DMS114 treated with DMSO at 0.1 percent for 48 hours (cell line): ENCODE data around the gene CAMK2B.

ENCODE experiments used
- DNase-seq: peaks from one replicate; lab custom pipeline; 2025; ENCODE audit not compliant: unreplicated experiment; lab: John Stamatoyannopoulos, UW

Gene CAMK2B

DNA sequence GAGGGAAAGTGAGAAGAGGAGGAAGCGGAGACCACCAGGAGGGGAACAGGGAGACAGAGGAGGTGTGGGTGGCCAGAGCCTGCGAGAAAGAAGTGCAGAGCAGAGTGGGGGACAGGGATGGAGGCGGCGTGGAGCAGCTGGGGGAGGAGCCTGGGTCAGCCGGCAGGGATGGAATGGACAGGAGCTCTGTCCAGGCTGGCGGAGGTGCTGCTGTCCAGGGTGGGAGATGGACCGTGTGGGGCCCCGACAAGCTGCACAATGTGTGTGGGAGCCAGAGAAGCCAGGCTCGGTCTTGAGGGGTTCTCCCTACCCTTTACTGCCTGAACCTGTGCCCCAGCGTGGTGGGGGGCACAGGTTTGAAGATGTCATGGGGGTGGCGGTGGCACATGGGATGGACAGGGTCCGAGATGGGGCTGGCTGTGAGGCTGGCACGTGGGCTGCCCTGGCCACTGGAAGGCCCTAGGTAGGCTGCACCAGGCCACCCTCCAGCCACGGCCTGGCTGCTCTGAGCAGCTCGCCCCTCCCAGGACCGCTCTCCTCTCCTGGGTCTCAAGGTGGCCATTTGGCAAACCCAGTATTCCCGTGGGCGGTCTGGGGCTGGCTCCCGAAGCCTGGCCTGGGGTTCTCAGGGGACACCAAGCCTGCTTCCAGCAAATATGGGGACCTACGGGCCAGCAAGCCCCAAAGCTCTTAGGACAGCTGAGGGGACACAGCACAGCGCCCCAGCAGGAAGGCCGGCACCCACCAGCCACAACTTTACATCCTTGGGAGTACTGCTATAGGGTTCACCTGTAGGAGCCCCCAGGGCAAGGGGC lies 92.3 kb downstream of the CAMK2B start:
- no peak for DNase-seq

DNA sequence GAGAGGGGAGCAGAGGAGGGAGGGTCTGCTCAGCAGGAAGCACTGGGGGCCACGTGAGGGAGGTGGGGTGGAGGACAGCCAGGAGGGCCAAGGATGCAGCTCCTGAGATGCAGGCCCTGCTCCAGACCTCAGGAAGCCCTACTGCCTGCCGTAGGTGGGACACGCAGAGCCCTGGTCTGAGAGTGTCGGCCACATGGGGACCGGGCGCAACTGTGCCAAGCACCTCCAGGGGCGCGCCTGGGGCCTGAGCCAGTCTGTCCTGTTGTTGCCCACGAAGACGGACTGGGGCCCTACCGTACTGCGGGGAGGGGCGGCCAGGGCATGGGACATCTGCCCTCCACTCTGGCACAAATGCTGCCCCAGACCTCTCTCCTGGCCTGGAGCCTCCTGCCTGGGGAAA lies 93.0 kb downstream of the CAMK2B start:
- DNase-seq = no peak

DNA sequence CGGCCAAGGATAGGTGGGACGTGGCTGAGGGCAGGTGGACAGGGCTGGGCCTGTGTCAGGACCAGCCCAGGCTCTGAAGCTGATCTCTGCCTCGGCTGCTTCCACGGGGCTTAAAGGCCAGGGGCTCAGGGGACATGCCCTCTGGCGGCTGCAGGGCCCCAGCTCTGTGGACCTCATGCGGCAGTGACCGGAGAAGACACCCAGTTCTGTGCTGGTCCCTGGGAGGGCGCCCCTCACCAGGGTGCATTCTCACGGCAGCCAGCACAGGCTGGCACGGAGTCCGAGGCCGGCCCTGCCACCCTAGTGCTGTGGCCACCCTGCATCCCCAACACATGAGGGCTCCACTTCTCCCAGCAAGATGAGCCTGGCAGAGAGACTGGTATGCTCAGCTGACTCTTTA lies 94.3 kb downstream of the CAMK2B start:
- DNase-seq = no peak

DNA sequence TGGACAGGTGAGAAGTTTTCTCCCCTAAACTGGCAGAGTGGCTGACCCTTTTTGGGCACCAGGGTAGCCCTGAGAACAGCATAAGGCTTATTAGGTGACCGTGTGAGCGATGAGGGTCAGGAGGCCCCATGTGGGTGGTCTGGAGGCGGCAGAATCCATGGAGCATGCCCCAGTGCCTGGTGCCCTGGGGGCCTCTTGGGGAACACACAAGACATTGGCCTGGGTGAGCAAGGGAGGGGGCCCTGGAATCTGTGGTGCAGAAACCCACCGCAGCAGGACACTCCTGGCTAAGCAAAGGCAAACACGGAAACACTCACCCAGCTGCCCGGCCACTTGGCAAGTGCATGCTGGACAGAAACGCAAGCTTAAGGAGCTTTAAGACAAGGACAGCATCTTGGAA lies 95.1 kb downstream of the CAMK2B start:
- no peak for DNase-seq

DNA sequence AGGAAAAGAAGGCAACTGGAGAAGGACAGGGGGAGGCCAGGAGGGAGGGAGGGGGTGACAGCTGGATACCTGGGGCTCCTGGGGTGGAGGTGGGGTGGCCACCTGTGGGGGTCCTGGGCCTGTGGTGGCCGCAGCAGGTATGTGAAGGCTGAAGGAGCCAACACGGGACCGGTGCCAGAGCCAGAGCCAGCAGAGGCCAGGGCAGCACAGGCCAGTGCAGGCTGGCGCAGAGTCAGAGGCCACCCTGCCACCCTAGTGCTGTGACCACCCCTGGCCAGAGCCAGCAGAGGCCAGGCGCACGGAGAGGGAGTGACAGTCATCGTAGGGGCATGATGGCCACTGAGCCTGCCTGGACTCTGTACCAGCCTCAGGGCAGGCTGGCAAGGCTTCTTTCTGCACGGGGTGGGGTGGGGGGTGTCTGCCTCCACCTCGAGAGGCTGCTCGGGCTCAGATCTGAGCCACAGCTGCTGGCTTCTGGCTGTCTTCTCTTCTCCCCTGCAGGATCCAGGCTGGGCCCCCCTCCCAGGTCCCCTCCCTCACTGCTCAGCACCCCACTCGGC lies 95.8 kb downstream of the CAMK2B start:
- DNase-seq = no peak

DNA sequence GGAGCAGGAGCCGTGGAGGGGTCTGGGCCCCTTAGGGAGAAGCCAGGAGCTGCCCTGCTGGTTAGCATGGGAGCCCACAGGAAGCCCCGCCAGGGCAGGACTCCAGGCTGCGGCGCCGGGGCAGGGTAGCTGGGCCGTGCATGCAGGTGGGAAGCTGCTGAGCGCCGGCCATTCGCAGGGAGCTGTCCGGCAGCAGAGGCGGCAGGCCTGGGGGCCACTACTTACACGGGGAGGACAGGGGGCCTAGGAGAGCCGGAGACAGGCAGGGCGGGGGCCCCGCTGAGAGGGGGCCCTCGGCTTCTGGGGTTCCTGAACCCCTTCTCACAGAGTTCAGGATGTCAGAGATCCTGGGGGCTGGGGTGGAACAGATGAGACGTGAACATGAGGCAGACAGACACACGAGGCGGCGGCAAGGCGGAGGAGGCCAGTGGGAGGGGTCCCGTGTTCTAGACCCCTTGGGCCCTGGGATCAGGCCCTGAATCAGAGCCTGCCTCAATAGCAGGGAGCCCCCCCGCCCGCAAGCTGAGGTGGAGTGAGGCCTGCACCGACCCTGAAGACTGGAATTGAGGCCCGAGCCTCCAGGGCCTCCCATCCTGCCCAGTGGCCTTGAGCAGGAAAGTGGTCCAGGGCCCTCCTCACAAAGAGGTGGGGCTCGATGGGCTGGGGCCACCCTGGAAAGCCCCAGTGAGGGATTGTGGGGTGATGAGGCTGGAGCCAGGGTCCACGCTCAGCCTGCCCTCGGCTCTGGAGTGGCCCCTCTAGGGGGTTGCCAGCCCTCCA lies 96.6 kb downstream of the CAMK2B start:
- DNase-seq = no peak

DNA sequence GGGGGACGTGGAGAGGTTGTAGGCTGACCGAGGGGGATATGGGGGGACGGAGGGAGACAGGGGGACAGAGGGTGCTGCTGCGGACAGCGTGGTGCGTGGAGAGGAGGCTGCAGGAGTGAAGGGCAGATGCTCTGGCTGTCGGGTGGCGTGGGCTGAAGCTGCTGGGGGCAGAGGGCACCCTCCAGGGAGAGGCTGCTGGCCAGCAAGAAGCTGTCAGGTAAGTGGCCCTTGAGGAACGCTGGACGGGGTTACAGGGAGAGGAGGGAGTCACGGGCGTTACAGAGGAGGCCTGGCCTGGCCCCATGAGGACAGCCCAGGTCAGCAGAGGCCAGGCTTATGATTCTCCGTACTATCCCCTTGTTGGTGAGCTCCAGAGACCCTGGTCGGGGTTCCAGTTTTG lies 97.5 kb downstream of the CAMK2B start:
- no peak for DNase-seq

DNA sequence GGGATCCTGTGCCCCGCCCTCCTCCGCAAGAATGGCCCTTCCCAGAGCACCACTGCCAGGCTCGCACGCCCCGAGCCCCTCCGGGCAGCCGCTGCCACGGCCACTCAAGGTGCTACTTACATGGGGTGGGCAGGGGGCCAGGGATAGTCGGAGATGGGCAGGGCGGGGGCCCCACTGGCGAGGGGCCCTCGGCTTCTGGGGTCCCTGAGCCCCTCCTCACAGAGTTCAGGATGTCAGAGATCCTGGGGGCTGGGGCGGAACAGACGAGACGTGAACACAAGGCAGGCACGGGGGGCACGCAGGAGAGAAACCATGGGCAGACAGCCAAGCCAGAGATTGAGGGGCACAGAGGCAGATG lies 99.0 kb downstream of the CAMK2B start:
- no peak for DNase-seq

DNA sequence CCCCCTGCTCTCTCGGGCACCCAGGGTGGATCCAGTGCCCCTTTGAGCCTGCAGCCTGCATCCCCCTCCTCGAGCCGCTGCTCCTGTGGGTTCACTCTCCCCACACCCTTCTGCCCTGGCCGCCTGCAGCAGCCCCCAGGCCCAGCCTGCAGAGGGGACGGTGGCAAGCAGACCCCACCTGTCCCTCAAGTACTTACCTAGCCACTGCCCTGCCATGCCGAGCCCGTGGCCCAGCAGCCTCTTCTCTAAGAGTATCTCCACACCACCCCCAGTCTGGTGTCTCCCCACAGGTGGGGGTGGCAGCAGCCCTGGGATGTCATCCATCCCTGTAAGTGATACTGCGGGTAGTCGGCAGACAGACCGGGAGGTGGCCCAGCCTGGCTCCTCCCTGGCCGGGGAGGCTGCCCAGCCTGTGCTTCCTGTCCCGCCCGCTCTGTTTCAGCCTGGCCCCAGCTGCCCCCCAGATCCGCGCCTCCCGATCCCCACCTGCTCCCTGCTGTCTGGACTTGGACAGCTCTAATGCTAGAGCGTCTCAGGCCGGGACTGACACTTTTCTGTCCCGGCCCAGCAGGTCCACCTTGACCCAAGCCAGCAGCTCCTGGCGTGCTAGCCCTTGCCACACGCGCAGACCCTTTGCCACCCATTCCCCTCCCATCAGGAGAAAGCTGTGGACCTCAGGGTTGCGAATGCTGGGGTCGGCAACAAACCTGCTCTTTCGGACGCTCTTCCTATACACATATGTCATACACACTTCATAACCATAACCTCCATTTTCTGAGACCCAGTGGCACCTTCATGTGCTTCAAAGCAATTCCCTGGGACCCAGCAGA lies 99.6 kb downstream of the CAMK2B start:
- DNase-seq = no peak

DNA sequence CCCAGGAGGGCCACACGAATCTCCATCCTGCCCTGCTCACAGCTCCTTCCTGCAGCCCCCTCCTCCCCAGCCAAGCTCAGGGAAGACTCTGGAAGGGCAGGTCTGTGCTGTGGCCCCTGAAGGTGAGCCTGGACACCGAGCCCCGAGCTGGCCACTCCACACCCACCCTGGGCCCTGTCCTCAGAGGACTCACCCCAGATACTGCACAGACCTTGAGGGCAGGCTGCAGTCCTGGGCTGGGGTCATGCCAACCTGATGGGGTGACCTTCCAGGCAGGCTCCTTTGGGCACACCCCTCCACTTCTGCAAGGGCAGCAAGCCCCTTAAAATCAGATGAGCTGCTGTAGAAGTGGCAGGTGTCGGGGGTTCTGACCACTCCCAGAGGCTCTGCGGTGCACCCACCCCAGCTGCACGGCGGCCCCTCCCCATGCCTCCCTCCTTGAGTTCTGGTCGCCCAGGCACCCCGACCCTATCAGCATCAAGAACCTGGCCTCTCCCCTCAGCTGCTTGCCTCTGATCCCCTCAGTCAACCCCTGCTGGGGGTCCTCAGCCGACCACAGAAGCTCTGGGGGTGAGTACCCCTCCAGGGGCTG lies 100.3 kb downstream of the CAMK2B start:
- no peak for DNase-seq

DNA sequence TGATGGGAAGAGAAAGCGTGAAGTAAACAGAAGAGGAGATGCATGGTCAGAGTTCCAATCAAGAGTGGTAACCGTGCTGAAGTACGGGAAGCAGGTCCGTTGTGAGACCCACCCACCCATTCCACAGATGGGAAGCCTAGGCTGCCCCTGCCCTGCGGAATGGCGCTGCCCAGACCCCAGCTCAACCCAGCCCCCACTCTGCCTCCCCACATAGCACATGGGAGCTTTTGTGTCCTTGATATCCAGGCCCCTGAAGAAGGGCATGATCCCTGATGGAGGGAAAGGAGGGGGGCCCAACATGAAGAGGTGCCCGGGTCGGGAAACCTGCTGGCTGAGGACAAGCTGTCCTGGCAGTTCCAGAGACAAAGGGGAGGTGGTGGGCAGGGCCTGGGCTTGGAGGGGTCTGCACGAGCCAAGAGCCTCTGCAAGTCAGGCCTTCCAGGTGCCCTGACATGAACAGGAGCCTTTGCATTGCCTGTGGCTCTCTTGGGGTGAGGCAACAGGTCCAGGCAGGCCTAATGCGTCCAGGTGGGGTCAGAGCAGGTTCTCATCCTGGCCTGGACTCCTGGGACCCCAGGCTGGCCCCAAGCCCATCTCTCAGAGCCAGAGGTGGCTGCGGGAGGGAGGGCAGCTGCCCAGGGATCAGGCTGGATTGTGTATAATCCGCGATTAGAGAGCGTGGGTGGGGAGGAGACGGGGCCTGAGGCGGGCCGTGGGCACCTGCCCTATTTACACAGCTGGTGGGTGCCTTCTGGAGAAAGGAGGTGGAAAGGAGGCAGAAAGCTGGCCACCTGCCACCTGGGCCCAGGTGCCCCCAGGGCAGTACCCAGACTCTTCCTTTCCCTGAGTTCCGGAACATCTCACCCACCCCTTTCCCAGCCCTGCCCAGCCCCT lies 101.1 kb downstream of the CAMK2B start:
- DNase-seq = no peak

DNA sequence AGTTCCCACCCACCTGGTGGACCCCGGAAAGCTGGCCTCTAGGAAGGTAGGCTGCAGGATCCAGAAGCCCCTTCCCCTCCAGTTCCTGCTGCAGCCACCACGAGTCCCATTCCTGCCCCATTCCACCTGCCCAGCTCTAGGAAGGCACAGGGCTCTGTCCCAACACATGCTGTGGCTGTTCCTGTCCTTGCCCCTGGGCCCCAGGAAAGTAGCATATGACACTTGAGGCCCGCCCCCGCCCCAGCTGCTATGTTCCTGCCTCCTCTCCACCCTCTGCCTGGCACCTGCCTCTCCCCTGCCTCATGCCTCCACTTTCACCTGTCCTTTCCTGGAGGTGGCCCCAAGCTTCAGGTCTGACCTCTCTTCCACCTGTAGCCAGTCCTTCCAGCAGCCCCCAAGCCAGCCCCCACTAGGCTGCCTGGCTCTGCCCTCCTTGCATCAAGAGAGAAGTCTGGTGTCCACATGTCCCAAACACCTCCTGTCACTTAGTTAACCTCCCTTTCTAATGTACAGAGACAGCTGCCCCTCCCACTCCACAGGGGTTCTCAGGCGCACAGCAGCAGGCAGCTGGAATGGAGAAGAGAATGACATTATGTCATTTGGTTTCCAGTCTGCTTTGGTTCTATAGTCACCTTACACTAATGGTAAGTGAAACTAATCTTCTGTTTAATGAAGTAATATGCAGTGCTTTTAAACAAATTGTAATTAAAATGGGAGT lies 101.9 kb downstream of the CAMK2B start:
- DNase-seq = no peak

DNA sequence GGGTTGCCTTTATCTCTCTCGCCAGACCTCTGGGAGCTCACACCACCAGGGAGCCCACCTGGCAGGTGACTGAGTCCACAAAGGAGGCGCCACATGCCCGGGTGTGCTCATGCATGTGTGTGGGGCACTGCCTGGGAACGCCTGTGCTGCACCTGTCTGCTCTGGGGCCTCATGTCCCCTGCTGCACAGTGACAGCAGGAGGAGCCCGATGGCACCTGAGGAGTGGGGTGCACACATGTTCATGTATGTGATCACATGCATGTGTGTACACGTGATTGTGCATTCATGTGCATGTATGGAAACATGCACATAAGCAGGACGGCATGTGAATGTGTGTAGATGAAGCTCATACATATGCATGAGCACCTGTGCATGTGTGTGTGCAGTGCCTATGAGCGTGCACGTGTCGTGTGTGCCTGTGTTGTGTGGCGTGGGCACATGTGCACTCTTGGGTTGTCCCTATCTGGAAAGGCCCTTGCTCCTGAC lies 102.6 kb downstream of the CAMK2B start:
- DNase-seq = no peak

DNA sequence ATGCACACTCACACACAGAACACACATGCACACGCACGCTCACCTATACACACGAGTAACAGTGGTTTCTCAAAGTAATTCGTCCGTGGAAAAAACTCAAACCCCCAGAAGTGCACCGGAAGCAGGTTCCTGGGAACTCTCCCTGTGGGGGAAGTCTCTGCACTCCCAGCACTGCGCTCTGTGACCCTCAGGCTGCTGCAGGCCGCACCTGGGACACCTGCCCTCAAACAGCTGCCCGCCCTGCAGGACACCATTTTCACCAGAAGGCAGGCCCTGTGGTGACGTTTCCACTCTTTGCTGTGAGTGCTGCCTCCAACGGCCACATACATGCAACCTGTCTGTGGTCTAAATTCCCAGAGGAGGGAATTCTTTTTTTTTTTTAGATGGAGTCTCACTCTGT lies 103.3 kb downstream of the CAMK2B start:
- no peak for DNase-seq

DNA sequence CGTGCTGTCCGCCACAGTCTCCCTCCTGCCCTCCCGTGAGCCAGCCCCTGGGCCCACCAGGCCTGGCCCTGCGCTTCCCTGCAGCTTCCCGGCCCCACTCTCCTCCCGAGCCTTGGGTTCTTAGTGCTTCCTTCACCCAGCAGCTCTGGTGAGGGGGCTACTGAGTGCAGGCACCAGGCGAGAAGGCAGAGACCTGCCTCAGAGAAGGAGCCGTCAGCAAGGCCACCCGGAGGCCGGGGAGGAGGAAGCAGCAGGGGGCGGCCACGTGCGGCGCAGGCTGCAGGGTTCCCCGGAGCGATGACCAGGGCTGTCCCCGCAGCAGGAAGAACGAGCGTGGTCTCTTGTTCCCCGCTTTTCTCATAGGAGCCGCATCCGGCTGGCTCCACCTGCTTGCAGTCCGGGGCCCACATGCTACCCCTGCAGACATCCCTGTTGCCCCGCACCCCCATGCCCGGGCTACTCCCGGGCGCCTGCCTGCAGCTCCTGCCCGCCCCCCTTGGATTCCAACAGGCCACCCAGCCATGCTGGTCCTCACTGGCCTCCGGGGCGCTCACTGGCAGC lies 104.1 kb downstream of the CAMK2B start:
- DNase-seq = no peak

DNA sequence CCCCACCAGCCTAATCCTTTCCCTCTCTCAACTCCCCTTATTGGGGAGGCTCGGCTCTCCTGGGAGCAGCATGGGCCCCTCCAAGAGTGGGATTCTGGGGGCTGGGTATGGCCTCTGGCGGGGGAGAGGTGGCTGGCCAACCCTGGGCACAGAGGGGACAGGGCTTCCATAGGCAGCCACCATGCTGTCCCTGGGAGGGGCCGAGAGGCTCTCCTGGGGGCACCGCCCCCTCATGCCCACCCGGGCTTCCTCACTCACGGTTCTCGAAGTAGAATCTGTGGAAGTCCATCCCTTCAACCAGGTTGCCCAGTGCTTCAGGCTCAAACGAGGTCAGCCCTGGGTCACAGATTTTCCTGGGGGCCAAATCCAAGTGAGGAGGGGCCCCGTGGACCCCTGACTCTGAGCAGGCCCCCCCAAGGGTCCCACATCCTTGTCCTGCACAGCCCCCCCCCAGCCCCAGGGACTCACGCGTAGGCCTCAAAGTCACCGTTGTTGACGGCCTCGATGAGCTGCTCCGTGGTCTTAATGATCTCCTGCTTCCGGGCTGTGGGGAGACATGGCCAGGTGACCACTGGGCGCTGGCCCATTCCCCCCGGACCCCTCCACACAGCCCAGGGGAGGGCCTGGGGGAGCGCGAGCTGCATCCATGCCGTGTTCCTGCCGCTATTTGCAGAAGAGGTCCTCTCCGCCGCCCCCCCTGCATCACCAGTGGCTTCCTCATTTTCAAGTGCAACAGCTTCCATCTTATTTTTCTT lies 104.9 kb downstream of the CAMK2B start:
- no peak for DNase-seq

DNA sequence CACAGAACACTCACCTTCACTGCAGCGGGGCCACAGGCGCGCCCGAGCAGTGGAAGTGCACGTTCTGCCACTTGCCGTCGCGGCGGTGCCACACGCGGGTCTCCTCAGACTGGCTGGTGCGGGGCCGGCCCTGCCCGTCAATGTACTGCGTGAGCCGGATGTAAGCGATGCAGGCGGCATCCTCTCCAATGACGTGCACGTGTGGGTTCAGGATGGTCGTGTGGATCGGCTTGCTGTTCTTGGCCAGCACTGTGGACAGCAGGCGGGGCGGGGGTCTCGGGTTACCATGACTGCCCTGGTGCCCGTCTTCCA lies 105.4 kb downstream of the CAMK2B start:
- no peak for DNase-seq

DNA sequence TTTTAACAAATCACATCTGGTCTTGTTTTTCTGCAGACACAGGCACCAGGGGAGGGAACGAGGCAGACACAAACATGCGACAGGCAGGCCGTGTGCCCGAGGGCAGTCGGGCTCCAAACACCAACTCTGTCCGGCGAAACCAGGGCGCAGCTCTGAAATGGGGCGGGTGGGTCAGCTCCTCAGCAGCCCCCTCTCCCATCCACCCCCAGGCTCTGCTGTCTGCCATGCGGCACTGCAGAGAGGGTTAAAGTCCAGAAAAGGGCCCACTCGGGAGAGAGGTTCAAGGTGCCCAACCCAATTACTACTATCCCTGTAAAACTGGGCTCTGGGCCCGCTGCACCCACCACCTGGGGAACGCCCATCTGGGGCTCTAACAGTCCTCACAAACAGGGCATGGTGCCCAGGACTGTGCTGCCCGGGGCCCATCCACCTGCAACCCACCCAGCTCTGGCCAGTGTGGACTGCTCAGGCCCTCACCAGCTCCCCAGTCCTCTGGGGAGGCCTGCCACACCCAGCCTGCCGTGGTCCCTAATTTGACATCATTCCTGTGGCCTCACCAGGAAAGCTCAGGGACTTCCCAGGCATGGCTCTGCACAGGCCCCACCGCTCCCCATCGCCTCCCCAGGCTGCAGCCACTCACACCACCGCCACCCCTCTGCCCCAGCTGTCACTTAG lies 105.9 kb downstream of the CAMK2B start:
- no peak for DNase-seq
